ENCODE results near the gene ADAM10.
"Not testable (repeated sequence)": the region's sequence is repeated elsewhere in the genome, so short reads cannot be mapped to it uniquely, and the experiment has no call there.

Gene ADAM10

GRCh38 chr15:58608711-58609110 is 140.8 kb downstream of the ADAM10 start:
- no peak for DNase-seq (ENCODE audit: low read depth, low spot score)

GRCh38 chr15:58608129-58608590 is 141.3 kb downstream of the ADAM10 start:
- DNase-seq (ENCODE audit: low read depth, low spot score): no peak

- DNase-seq (ENCODE audit: low read depth, low spot score): no peak
Measured at GRCh38 chr15:58606577-58607080, 142.9 kb downstream of the ADAM10 start.

- no peak for DNase-seq (ENCODE audit: low read depth, low spot score)
Measured at GRCh38 chr15:58605931-58606530, 143.5 kb downstream of the ADAM10 start.

- DNase-seq (ENCODE audit: low read depth, low spot score): no peak
Measured at GRCh38 chr15:58604455-58604923, 145.0 kb downstream of the ADAM10 start.

- DNase-seq (ENCODE audit: low read depth, low spot score): not testable (repeated sequence)
Measured at GRCh38 chr15:58603927-58604326, 145.6 kb downstream of the ADAM10 start.

- no peak for DNase-seq (ENCODE audit: low read depth, low spot score)
Measured at GRCh38 chr15:58602823-58603222, 146.7 kb downstream of the ADAM10 start.

- DNase-seq (ENCODE audit: low read depth, low spot score): no peak
Measured at GRCh38 chr15:58598829-58599210, 150.7 kb downstream of the ADAM10 start.

- DNase-seq (ENCODE audit: low read depth, low spot score): peak; percentile 44
Measured at GRCh38 chr15:58597943-58598828, 151.3 kb downstream of the ADAM10 start.

GRCh38 chr15:58595516-58596263 is 153.8 kb downstream of the ADAM10 start:
- DNase-seq (ENCODE audit: low read depth, low spot score): no peak

GRCh38 chr15:58594898-58595297 is 154.6 kb downstream of the ADAM10 start:
- DNase-seq (ENCODE audit: low read depth, low spot score): no peak

- DNase-seq (ENCODE audit: low read depth, low spot score): no peak
Measured at GRCh38 chr15:58593870-58594269, 155.6 kb downstream of the ADAM10 start.

GRCh38 chr15:58590926-58591325 is 158.6 kb downstream of the ADAM10 start:
- no peak for DNase-seq (ENCODE audit: low read depth, low spot score)

GRCh38 chr15:58590236-58590635 is 159.3 kb downstream of the ADAM10 start:
- no peak for DNase-seq (ENCODE audit: low read depth, low spot score)

- DNase-seq (ENCODE audit: low read depth, low spot score): no peak
Measured at GRCh38 chr15:58589047-58589446, 160.5 kb downstream of the ADAM10 start.

GRCh38 chr15:58588096-58588495 is 161.4 kb downstream of the ADAM10 start:
- DNase-seq (ENCODE audit: low read depth, low spot score): no peak

- no peak for DNase-seq (ENCODE audit: low read depth, low spot score)
Measured at GRCh38 chr15:58587486-58587885, 162.0 kb downstream of the ADAM10 start.

GRCh38 chr15:58585693-58586443 is 163.6 kb downstream of the ADAM10 start:
- DNase-seq (ENCODE audit: low read depth, low spot score): no peak

GRCh38 chr15:58584789-58585461 is 164.6 kb downstream of the ADAM10 start:
- DNase-seq (ENCODE audit: low read depth, low spot score): peak; percentile 12

- no peak for DNase-seq (ENCODE audit: low read depth, low spot score)
Measured at GRCh38 chr15:58583171-58583908, 166.2 kb downstream of the ADAM10 start.
